HG02623 (cell line): ENCODE data around the gene UGGT1.

ENCODE experiments used
- ATAC-seq: cut with Tn5 transposase; IDR thresholded peaks from one replicate; pipeline ENCODE4 v1.9.1; 2021; ENCODE audit warnings: moderate library complexity; ENCODE audit not compliant: unreplicated experiment

Gene UGGT1

DNA sequence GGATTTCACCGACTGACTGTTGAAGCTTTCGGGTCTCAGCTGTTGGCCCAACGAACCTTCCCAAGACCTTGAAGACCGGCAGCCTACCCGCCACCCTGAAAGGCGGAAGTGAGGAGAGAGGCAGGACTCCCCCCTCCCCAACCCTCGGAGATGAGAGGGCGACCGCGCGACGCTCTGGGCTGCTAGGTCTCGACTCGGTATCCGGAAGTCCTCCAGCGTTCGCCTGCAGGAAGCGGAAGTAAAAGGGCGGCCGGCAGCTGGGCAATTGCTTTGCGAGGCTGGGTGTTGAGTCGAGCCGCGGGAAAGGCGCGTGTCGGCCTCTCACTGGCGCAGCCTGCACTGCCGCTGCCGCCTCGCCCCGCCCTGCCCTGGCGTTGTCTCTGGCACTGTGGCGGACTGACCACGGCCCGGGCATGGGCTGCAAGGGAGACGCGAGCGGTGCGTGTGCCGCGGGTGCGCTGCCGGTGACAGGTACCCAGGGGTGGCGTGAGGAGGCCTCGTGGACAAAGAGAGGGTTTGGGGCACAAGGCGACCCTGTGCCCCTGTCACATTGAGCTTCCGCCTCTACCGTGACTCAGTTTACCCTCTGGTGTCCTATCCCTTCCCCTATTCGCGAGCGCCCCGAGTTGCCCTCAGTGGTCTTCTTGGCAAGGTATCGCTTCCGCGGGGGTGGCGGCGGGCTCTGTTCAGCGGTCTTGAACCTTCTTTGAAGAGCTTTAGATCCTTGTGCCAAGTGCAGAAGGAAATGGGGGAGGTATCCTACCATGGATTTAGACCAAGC, at the start of gene UGGT1:
TSS of gene UGGT1 (plus strand) at position 256 of the 781 bp plus-strand sequence. CDS start at position 414, 158 bp downstream.
- ATAC-seq: peak; percentile 96

DNA sequence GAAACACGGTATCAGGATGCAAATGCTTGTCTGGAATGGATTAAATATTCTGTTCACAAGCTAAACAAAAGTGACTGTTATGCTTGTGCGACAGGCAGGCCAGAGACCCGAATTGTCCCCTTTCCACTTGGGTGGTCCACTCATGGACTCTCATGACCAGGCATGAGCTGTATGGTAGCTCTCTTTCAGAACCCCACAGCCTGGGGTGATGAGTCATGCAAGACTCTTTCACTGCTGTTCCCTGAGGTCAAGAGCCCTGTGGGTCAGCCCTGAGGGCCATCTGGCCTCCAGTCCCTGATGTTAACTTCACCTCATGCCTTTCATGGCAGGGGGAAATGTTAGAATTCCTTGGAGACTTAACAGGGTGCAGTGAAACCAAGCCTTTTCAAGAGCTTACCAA, 49.4 kb upstream of the UGGT1 start:
- no peak for ATAC-seq

GRCh38 chr2:128043041-128043440, 48.0 kb upstream of the UGGT1 start:
- no peak for ATAC-seq

DNA sequence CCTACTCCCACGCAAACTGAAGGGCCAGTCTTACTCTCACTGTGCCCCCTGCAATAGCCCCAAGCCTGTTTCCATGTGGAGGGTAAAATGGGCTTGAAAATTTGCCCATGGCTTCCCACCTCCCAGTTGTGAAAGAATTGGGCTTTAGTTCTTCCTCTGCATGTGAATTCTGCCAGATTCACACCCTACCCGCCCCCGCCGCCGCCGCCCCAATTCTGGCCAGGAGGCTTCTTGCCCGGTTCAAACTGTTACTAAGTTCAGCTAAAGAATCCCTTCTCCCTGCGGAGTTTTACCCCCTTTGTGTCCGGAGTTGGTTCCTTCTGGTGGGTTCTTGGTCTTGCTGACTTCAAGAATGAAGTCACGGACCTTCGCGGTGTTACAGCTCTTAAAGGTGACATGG, 37.7 kb upstream of the UGGT1 start:
- ATAC-seq: no peak

GRCh38 chr2:128054104-128054885, 36.7 kb upstream of the UGGT1 start:
- ATAC-seq: no peak

DNA sequence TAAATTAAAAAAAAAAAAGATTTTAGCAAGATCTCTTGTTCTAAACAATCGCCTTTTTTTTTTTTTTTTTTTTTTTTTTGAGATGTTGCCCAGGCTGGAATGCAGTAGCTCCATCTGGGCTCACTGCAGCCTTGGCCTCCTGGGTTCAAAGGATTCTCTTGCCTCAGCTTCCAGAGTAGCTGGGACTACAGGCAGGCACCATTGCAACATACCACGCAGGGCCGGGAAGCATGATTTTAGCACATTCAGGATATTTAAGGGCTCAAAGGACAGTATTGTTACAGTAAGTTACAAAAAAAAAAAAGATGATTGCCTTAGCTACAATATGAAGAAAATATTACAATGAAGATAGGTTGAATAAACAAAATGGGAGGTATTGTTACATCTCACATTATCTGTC, 33.7 kb upstream of the UGGT1 start:
- no peak for ATAC-seq

DNA sequence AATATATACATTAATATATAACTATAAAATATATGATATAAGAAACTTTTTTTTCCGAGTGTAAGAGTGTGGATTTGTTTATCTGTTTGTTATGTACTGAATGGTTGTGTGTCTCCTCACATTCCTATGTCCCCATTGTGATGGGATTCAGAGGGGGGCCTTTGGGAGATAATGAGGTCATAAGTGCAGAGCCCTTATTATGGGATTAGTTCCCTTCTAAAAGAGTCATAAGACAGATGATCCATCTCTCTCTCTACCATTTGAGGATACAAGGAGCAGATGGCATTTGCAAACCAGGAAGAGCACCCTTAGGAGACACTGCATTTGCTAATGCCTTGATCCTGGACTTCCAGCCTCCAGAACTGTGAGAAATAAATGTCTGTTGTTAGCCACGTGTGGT, 32.9 kb upstream of the UGGT1 start:
- no peak for ATAC-seq

- ATAC-seq: no peak
These were observed 28.4 kb upstream of the UGGT1 start for GRCh38 chr2:128062571-128062970.

DNA sequence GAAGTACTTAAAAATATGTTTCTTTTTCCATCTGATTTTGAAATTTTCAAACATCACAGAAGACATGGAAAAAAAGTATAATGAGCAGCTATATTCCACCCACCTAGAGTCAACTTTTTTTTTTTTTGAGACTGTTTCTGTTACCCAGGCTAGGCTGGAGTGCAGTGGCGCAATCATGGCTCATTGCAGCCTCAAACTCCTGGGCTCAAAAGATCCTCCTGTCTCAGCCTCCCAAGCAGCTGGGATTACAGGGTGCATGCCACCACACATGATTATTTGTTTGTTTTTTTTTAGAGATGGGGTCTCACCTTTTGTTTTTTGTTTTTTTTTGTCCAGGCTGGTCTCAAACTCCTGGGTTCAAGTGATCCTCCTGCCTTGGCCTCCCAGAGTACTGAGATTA, 26.6 kb upstream of the UGGT1 start:
- ATAC-seq: no peak

DNA sequence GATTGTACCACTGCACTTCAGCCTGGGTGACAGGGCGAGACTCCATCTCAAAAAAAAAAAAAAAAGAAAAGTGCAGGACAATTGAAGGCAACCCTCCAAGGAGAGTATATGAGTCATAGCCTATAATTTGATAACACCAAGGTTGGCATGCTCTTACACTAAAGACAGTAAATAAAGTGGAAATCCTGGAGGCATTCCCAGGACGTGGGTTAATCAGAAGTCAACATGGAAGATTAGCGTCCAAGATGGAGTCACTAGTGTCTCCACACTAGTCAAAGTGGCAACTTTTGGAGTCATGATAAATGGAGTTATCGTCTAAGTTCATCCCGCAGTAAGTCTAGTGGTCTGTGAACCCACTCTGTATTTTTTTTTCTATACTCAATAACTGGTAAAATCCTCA, 21.2 kb upstream of the UGGT1 start:
- no peak for ATAC-seq

- ATAC-seq: no peak
These were observed 17.7 kb upstream of the UGGT1 start for GRCh38 chr2:128073278-128073677.

DNA sequence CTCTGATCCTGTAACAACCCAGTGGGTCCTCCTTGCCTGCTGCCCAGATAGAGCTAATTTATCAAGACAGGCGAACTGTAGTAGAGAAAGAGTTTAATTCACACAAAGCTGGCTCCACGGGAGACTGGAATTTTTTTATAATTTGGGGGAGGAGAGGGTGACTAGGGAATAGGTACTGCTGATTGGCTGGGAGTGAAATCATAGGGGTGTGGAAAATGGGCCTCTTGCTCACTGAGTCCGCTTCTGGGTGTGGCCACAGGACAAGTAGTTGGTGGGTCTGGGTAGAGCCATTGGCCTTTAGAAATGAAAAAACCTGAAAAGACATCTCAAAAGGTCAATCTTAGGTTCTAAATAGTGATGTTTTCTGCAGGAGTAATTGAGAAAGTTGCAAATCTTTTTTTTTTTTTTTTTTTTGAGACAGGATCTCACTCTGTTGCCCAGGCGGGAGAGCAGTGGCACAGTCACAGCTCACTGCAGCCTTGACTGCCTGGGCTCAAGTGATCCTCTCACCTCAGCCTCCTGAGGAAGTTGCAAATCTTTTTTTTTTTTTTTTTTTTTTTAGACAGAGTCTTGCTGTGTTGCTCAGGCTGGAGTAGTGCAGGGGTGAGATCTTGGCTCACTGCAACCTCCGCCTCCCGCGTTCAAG, 14.4 kb upstream of the UGGT1 start:
- no peak for ATAC-seq

DNA sequence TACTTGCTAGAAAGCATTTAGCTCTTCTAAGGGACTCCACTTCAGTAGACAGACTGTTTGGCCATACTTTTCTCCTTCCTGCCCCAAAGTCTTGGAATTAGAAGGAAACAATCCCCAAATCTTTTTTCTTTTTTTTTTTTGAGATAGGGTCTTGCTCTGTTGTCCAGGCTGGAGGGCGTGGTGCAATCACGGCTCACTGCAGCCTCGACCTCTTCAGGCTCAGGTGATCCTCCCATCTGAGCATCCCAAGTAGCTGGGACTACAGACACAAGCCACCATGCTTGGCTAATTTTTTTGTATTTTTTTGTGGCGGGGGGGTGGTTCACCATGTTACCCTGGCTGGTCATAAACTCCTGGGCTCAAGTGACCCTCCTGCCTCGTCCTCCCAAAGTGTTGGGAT, 6.2 kb upstream of the UGGT1 start:
- no peak for ATAC-seq

GRCh38 chr2:128086244-128086643, 4.8 kb upstream of the UGGT1 start:
- ATAC-seq: no peak

DNA sequence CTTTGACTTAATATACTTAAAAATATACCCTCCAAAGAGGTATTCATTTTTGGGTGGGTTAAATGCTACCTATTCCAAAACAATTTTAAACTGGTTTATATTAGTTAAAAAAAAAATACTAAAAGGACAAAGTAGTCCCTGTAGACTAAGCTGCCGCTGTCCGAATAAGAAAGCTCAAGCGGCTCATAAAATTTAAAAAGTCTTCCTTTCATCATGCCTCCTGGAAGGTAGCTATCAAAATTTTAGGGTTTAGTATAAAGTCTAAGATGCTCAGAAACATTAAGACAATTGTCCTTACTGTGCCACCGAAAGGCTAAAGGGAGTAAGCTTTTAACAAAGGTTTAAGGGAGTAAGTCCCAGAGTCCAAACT, 440 bp upstream of the UGGT1 start:
- peak; percentile 4 for ATAC-seq

DNA sequence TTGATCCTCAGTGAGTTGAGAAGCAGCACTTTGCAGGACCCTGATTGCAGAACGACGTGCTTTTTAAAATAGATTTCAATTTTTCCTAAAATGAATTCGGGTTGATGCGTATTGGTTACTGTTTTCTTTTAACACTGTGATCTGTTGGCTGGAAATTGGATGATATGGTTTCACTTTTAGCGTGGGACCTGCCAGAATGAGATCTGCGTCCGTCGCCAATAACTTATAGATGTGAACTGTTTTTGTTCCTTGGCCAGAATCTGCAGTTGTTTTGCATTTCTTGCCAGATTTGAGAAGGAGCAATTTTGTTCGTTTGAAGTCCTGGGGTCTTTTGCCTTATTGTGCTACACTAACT, 703 bp downstream of the UGGT1 start:
- no peak for ATAC-seq

- no peak for ATAC-seq
These were observed 1.7 kb downstream of the UGGT1 start for GRCh38 chr2:128092656-128093055.

DNA sequence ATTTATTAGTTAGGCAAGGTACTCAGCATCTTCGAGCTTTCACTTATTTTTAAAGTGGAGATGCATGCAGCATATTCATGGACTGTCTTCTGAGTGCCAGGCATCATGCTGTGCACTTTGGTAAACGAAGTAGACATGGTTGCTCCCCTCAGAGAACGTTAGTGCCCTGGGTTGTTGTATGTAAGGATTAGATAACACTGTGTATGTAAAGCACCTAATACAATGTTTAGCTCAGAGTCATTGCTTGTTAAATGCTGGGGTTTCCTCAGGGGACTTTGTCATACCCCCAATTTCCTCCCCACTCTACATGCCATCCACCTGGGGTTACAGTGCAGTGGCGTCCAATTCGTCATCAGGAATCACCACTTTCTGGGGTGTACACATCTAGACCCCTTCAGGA, 2.8 kb downstream of the UGGT1 start:
- ATAC-seq: no peak

DNA sequence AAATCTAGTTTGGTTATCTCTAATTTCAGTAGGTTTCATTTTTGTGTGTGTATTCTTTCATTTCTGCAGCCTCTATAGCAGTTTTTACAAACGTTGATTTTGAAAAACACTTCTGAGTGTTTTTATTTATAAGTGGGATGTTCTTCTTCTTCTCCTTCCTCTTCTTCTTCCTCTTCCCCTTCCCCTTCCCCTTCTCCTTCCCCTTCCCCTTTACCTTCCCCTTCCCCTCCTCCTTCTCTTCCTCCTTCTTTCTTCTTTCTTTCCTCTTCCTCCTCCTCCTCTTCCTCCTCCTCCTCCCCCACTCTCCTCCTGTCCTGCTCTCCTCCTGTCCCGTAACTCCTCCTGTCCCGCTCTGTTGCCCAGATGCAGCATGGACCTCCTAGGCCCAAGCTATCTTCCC, 4.2 kb downstream of the UGGT1 start:
- no peak for ATAC-seq

DNA sequence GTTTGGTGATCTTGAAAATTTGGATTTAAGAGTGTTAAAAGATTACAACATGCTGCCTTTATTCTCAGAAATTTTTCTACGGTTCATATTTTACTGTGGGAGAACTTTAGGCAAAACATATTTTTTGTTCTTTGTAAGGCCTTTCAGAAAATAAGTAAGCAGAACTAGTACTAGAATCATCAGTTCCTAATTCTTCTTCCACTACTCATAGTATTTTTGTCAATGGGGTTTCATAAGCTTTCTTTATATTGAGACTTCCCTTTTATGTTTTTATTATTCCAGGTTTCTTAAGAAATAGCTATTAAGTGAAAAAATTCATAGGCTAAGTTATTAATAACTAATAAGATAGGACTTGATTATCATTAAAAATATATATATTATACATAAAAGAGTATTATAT, 12.4 kb downstream of the UGGT1 start:
- no peak for ATAC-seq

GRCh38 chr2:128105072-128105471, 14.1 kb downstream of the UGGT1 start:
- ATAC-seq: no peak

GRCh38 chr2:128108166-128108565, 17.2 kb downstream of the UGGT1 start:
- no peak for ATAC-seq
